Caco-2 (cell line): ENCODE results near the gene SQSTM1. TPM values are rescaled to one million over a fixed set of nuclear protein-coding genes. Genes with fewer than 3 reads are reported as not detected.
A peak's percentile ranks its signal among the peaks of the same experiment; 100 is the strongest.

Experiments used
- BruUV-seq: library from RNA; stranded (reverse); fragments of 400-500 nt; replicated peaks from 2 replicates; lab custom pipeline; 2021; lab: Mats Ljungman, UMichigan
- CTCF ChIA-PET: fragments of 300-600 bp; sonication (Branson Sonifier 250); formaldehyde crosslinking; loops from one replicate; lab custom pipeline; 2022; ENCODE audit warnings: antibody characterized with exemption; lab: Charles Lee
- POLR2A ChIA-PET: fragments of 300-600 bp; sonication (Branson Sonifier 250); formaldehyde crosslinking; loops from one replicate; lab custom pipeline; 2022; ENCODE audit warnings: antibody characterized with exemption; lab: Charles Lee
- DNase-seq, 2 experiments: peaks; one replicate each; pipeline versions ENCODE4 v3.0.0 to v3.0.0-alpha.2; 2020 to 2022
- H3K27me3 ChIP-seq: replicated peaks from 2 replicates; pipeline ENCODE4 v1.6.0; 2011; ENCODE audit warnings: low read length; ENCODE audit not compliant: control insufficient read depth, insufficient read depth
- H3K36me3 ChIP-seq: 2 replicates; pipeline ENCODE4 v1.5.1; 2011; ENCODE audit warnings: low read length; ENCODE audit not compliant: control insufficient read depth, insufficient read depth
- H3K4me1 ChIP-seq: fragments of 250-450 bp; sonication (Bioruptor Pico); 2 replicates; pipeline ENCODE4 v1.5.1; 2020; ENCODE audit warnings: mild to moderate bottlenecking
- H3K4me3 ChIP-seq: 2 replicates; pipeline ENCODE4 v1.5.1; 2011; ENCODE audit warnings: low read depth, mild to moderate bottlenecking, control low read depth, low read length
- H3K9me3 ChIP-seq: fragments of 250-450 bp; sonication (Bioruptor Pico); 2 replicates; pipeline ENCODE4 v1.5.1; 2020; ENCODE audit warnings: mild to moderate bottlenecking, moderate library complexity
- H3K27ac Mint-ChIP-seq: one replicate; pipeline ENCODE4 v1.8.0; 2022; ENCODE audit warnings: mixed read lengths; ENCODE audit not compliant: unreplicated experiment
- H3K27me3 Mint-ChIP-seq: one replicate; pipeline ENCODE4 v1.8.0; 2022; ENCODE audit warnings: mixed read lengths; ENCODE audit not compliant: insufficient read depth, unreplicated experiment
- H3K36me3 Mint-ChIP-seq: one replicate; pipeline ENCODE4 v1.8.0; 2022; ENCODE audit warnings: mild to moderate bottlenecking, mixed read lengths; ENCODE audit not compliant: insufficient read depth, unreplicated experiment
- H3K4me1 Mint-ChIP-seq: one replicate; pipeline ENCODE4 v1.8.0; 2022; ENCODE audit warnings: low read depth, mixed read lengths; ENCODE audit not compliant: unreplicated experiment
- H3K4me3 Mint-ChIP-seq: one replicate; pipeline ENCODE4 v1.8.0; 2022; ENCODE audit warnings: mild to moderate bottlenecking, moderate library complexity, mixed read lengths; ENCODE audit not compliant: unreplicated experiment
- H3K9me3 Mint-ChIP-seq: one replicate; pipeline ENCODE4 v1.8.0; 2022; ENCODE audit warnings: mixed read lengths; ENCODE audit not compliant: unreplicated experiment
- intact Hi-C: fragments of 100-400 bp; cut with micrococcal nuclease; formaldehyde crosslinking; loops from one replicate; pipeline ENCODE4 v1.10.0; 2022; ENCODE audit not compliant: unreplicated experiment
- total RNA-seq: library from RNA; stranded (reverse); gene quantifications from 2 replicates; pipeline ENCODE4 v1.2.3, GENCODE V29; 2022
- TF ChIP-seq, protein P1 (sequence below), 2 experiments: fragments of 200-600 bp in 1 of 2; IDR thresholded peaks; 1 replicate in 1 of 2; 2 replicates in 1 of 2; pipeline versions ENCODE4 v1.5.1 to v1.8.0; 2011 to 2022; ENCODE audit warnings: antibody characterized with exemption in 1 of 2, control low read depth in 1 of 2, inconsistent platforms in 1 of 2, low read depth in 1 of 2, low read length in 1 of 2, mild to moderate bottlenecking in 1 of 2, moderate library complexity in 1 of 2; ENCODE audit not compliant: insufficient read depth in 1 of 2, severe bottlenecking in 1 of 2, unreplicated experiment in 1 of 2

SQSTM1 gene
- total RNA-seq, 1 experiment from 2014 or later, result 259 TPM

DNA sequence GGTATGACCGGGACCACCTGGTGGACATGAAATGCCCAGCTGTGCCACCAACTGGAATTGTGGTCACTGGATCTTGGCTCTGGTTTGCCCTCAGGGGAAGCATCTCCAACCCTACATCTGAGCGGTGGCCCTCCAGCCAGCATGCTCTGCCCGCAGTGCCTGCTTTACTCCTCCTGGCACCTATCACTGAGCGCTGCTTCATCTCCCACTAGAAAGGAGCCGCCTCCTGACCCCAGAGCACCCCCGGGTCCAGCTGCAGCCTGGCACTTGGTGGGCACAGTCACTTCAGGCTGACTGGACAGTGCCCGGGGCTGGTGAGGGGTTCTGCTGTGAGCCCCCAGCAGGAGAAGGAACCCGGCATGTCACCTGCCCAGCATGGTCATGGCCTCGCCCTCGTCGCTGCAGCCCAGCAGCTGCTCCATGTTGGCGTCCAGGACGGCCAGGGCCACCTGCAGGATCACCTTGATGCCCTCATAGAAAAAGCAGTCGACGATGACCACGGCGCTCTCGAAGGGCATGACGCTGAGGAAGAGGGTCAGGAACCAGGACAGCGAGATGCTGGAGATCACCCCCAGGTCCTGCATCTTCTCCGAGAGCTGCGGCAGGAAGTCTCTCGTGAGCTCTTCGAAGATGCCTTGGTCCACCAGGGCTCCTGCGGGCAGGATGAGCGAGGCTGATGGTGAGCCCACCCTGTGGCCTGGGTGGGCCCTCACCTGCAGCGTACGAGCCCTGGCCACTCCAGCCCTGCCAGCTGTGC is 54.0 kb downstream of the SQSTM1 start:
- H3K36me3 ChIP-seq, result peaks cover 2% of the 10 kb centered on the region
- no peak for DNase-seq
- no peaks in the 10 kb centered on the region for H3K4me1 ChIP-seq
- no peak overlapping the region for H3K4me3 ChIP-seq
- POLR2A ChIA-PET, result no interaction called here
- BruUV-seq, result no TSS peak
- Mint-ChIP-seq H3K4me1 (no peaks in the 10 kb centered on the region), H3K27me3 (no peaks in the 10 kb centered on the region), H3K9me3 (no peaks in the 10 kb centered on the region), H3K27ac (no peak overlapping the region), H3K4me3 (no peak overlapping the region), H3K36me3 (peaks cover 43% of the 10 kb centered on the region)
- H3K9me3 ChIP-seq, result no peaks in the 10 kb centered on the region
- CTCF ChIA-PET, result no interaction called here
- TF ChIP-seq, protein P1, sequence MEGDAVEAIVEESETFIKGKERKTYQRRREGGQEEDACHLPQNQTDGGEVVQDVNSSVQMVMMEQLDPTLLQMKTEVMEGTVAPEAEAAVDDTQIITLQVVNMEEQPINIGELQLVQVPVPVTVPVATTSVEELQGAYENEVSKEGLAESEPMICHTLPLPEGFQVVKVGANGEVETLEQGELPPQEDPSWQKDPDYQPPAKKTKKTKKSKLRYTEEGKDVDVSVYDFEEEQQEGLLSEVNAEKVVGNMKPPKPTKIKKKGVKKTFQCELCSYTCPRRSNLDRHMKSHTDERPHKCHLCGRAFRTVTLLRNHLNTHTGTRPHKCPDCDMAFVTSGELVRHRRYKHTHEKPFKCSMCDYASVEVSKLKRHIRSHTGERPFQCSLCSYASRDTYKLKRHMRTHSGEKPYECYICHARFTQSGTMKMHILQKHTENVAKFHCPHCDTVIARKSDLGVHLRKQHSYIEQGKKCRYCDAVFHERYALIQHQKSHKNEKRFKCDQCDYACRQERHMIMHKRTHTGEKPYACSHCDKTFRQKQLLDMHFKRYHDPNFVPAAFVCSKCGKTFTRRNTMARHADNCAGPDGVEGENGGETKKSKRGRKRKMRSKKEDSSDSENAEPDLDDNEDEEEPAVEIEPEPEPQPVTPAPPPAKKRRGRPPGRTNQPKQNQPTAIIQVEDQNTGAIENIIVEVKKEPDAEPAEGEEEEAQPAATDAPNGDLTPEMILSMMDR (IDR thresholded peaks at IDR 0.05; ENCODE audit: insufficient read depth in 1 of 2, low read depth in 1 of 2, low read length in 1 of 2, severe bottlenecking in 1 of 2, unreplicated experiment in 1 of 2), result no peak
- intact Hi-C loops, result no loop called here
- no peaks in the 10 kb centered on the region for H3K27me3 ChIP-seq

DNA sequence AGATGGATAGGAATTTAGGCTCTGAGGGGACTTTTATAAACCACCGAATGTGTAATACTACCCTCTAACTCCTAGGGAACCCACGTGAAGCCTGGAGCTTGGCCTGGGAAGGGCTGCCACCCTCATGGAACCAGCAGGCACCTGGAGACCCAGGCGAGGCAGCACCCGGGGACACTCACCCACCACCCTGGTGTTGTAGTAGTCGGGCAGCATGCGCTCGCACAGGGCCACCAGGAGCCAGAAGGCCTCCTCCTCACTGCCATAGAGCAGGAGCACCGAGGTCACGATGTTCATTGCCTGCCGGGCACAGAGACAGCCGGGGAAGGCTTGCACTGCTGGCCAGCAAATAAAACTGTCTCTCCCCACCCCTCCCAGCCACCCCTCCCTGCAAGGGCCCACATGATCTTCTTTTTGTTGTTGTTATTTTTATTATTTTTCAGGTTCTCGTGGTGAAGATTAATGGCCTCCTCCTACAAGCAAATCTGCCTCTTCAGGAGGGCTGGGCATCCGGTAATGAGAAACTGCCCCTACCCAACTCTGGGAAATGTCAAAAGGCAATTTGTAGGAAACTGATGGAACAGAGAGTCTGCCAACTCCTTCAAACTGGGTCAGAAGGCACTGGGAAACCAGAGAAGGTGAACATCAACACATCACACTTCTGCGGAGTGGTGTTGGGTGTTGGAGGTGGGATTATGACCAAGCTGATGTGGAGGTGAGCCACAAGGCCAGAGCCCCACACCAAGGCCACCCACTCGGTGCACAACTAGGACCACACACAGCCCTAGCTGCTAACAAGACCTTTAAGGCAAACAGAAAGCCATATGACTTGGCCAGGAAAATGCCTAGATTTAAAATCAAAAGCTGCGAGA is 55.3 kb downstream of the SQSTM1 start:
- Histone ChIP-seq H3K27me3 (no peaks in the 10 kb centered on the region), H3K4me3 (no peak overlapping the region), H3K4me1 (no peaks in the 10 kb centered on the region), H3K36me3 (peaks cover 2% of the 10 kb centered on the region), H3K9me3 (no peaks in the 10 kb centered on the region)
- H3K4me3 Mint-ChIP-seq, result no peak overlapping the region
- no peaks in the 10 kb centered on the region for H3K9me3 Mint-ChIP-seq
- H3K27ac Mint-ChIP-seq, result no peak overlapping the region
- no peak for DNase-seq
- CTCF ChIA-PET, result no interaction called here
- BruUV-seq, result TSS peak; percentile 17
- H3K36me3 Mint-ChIP-seq, result peaks cover 41% of the 10 kb centered on the region
- H3K27me3 Mint-ChIP-seq, result no peaks in the 10 kb centered on the region
- intact Hi-C loops, result no loop called here
- H3K4me1 Mint-ChIP-seq, result no peaks in the 10 kb centered on the region
- TF ChIP-seq, protein P1 (IDR thresholded peaks at IDR 0.05; ENCODE audit: insufficient read depth in 1 of 2, low read depth in 1 of 2, low read length in 1 of 2, severe bottlenecking in 1 of 2, unreplicated experiment in 1 of 2), result no peak
- POLR2A ChIA-PET, result no interaction called here

DNA sequence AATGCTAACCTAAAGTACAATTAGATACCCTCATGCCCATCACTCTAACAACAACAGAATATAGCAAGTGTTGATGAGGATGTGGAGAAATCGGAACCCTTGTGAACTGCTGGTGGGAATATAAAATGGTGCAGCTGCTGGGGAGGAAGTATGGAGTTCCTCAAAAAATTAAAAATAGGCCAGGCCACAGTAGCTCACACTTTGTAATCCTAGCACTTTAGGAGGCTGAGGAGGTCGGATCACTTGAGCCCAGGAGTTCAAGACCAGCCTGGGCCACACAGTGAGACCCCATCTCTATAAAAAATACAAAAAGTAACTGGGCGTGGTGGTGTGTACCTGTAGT is 55.9 kb downstream of the SQSTM1 start:
- Histone ChIP-seq H3K27me3 (no peaks in the 10 kb centered on the region), H3K4me1 (no peaks in the 10 kb centered on the region), H3K9me3 (no peaks in the 10 kb centered on the region), H3K36me3 (peaks cover 2% of the 10 kb centered on the region), H3K4me3 (no peak overlapping the region)
- intact Hi-C loops, result no loop called here
- BruUV-seq, result no TSS peak
- TF ChIP-seq, protein P1 (IDR thresholded peaks at IDR 0.05; ENCODE audit: insufficient read depth in 1 of 2, low read depth in 1 of 2, low read length in 1 of 2, severe bottlenecking in 1 of 2, unreplicated experiment in 1 of 2), result no peak
- H3K4me1 Mint-ChIP-seq, result no peaks in the 10 kb centered on the region
- no peaks in the 10 kb centered on the region for H3K27me3 Mint-ChIP-seq
- no peak overlapping the region for H3K4me3 Mint-ChIP-seq
- H3K27ac Mint-ChIP-seq, result no peak overlapping the region
- peaks cover 47% of the 10 kb centered on the region for H3K36me3 Mint-ChIP-seq
- ChIA-PET CTCF (no interaction called here), POLR2A (no interaction called here)
- DNase-seq, result no peak
- H3K9me3 Mint-ChIP-seq, result no peaks in the 10 kb centered on the region
